GM19099 (cell line): ENCODE data around the gene PLXDC1.
A peak's percentile ranks its signal among the peaks of the same experiment; 100 is the strongest.

Experiments used
- POLR2A ChIP-seq: IDR thresholded peaks from 3 replicates; pipeline ENCODE4 v1.6.1; 2011; ENCODE audit warnings: low read depth; ENCODE audit not compliant: insufficient read length; ENCODE audit errors: extremely low read depth

PLXDC1 gene

DNA sequence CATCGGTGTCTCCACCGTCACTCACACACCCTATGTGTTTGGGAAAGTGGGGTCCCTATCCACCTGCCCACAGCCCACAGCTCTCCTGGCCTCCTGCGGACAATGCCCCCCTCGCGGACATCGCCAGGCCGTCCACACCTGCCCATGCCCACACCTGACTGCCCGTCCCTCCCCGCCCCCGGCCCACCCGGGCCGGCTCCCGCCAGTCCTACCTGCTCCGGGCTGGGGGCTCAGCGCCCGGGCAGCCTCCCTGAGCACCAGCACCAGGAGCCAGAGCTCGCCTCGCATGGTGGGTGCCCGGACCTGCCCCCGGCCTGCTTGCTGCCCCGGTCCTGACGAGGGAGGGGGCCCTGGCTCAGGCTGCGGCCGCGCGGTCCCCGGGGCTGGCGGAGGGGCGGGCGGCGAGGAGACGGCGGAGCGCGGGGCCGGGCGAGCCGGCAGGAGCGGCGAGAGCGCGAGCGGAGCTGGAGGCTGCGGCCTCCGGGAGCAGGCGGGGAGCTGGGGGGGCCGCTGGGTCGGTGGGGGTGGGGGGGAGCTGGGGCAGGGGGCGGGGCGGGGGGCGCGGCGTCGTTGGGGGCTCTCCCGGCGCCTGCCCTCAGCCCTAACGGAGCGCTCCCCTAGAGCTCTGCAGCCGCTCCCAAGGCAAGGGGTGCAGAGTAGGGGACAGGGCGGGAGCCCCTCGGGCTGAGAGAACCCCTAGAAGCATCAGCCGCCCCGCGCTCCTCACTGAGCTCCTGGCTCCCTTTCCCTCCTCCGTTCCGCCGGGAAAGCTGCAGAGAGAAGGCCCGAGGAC lies at the start of gene PLXDC1:
Gene PLXDC1, minus strand, starts transcription at position 488 of the 793 bp plus-strand sequence. Its CDS starts 200 bp downstream, at position 288.
- TF ChIP-seq POLR2A = no peak

DNA sequence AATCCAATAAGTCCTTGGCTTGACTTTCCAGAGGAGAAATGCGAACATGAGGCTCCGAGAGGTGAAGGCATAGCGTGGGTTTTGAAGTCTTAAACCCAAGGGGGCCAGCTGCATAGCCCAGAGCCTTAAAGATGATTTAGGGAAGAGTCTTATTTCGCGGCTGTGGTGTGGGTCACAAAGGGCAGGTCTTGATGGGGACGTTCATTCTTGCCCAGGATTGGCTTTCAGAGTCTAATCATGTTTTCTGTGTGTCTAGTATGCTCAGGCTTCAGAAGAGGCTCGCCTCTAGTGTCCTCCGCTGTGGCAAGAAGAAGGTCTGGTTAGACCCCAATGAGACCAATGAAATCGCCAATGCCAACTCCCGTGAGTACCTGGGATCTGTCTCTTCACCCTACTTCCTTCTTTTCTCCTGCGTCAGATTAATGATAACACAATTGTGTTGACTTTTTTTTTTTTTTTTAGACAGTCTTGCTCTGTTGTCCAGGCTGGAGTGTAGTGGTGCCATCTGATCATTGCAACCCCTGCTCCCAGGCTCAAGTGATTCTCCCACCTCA lies 49.6 kb upstream of the PLXDC1 start:
- TF ChIP-seq POLR2A = peak; percentile 22

DNA sequence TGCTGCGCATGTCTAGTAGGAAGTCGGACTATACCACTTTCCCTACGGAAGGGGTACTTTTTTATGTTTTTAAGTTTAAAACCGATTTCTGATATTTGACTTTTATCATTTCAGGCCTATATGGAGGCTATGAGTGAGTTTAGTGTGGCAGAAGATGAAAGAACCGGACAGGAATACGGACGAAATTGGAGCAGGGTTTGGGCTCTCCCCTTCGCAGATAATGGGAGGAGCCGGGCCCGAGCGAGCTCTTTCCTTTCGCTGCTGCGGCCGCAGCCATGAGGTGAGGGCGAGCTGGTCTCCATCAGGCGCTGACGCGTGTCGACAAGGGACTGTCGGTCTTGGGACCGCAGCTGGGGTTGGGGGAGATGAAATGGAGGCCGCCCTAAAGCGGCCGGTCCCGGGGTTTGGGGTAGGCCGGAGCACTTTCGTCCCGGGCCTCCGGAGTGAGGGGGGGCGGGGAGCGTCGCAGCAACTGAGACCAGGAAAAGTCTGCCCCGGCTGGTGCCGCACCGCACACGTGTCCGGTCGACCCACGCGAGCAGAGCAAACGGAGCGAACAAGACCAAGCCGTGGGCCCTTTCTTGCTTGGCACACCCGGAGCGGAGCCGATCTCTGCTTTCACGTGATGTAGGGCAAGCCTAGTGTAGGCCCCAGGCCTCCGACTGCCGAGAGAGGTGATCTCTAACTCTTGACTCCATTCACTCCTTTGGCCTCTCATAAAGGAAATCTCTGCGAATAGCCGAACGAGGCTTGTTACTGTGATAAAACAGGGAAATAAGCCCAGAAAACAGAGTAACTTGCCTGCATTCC lies 48.8 kb upstream of the PLXDC1 start, which contains the start of gene RPL19:
Gene RPL19, plus strand, starts transcription at position 214 of the 810 bp plus-strand sequence. Its CDS starts 62 bp downstream, at position 276.
- TF ChIP-seq POLR2A = peak; percentile 98

DNA sequence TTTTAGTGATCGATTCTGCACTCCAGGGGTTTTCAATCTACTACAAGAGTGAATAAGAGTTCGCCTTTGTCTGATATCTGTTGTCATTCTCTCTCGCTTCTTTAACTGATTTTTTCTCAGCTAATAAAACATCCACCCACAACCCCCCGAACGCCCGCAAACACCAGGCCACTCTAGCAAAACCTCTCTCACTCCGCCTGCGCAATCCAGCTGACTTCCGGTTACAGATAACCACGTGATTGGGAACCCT lies 48.3 kb upstream of the PLXDC1 start:
- TF ChIP-seq POLR2A = peak; percentile 68

DNA sequence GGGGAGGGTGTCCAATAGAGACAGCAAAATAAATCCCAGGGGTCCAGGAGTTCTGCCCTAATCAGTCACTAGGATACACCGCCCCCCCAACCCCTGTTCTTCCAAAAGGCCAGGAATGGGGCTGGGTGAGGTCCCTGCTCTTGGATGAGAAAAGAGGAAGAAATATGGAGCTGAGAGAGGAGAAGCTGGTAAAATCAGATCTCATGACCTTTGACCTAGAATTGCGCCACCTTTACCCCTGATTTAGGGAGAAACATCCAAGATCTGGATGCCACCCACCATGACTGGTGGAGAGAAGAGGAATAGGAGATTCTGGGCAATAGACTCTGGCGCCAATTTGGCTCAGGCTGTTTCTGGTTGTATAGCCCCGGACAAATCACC lies 46.7 kb upstream of the PLXDC1 start:
- no peak for TF ChIP-seq POLR2A

DNA sequence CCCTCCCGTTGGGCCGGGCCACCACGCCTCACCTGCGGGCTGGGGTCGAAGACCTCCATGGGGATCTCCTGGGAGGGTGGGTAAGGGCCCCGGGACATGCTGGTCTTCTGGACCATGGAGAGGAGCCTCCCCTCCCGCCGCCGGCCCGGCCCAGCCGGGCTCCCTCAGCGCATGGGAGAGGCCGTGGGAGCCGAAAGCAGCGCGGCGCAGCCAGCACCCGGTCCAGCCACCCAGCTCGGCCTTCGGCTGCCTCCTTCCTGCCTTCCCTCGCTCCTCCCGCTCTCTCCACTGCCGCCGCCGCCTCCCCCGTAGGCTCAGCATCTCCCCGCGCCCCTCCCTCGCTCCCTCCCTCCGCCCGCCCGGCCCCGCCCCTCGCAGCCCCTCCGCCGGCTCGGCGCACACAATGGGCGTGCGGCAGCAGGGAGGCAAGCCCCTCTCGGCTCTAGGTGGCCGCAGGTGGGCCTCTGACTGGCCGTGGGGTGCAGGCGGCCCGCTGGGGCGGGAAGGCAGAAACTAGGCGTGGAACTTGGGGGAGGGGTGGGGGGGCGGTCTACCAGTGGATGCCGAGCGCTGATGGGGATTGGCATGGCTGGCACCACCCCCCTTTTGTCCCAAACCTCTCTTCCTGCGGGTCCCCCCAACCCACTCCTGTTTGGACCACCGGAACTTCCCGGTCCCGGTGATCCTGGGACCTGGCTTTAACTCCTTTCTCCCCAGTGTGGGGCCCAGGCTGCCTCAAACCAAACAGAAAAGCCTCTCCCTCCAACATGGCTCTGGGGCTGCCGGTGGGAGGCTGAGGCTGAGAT lies 46.1 kb upstream of the PLXDC1 start, which contains the start of gene CACNB1:
Gene CACNB1, minus strand, starts transcription at position 290 of the 806 bp plus-strand sequence. Its CDS starts 174 bp downstream, at position 116.
- TF ChIP-seq POLR2A = peak; percentile 71

DNA sequence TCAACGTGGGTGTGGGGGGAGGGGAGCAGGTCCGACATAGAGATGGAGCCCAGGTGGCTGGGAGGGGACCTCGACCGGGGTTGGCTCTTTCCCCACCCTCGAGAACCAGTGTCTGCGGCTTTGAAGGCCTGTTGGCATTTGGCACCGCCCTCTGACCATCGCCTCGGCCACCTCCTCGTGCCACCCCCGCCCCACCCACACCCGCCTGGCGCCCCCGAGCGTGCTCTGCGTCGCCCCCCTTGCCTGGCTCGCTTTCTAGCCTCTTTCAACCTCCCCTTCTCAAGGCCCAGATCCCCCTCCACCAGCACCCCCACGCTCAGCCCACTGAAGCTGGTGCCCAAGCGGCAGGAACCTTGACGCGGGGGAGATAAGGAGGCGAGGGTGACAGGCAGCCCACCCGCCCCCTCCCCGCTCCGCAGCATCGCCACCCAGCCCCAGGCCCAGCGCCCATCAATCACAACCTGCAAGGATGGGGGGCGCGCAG lies 45.4 kb upstream of the PLXDC1 start:
- TF ChIP-seq POLR2A = no peak

DNA sequence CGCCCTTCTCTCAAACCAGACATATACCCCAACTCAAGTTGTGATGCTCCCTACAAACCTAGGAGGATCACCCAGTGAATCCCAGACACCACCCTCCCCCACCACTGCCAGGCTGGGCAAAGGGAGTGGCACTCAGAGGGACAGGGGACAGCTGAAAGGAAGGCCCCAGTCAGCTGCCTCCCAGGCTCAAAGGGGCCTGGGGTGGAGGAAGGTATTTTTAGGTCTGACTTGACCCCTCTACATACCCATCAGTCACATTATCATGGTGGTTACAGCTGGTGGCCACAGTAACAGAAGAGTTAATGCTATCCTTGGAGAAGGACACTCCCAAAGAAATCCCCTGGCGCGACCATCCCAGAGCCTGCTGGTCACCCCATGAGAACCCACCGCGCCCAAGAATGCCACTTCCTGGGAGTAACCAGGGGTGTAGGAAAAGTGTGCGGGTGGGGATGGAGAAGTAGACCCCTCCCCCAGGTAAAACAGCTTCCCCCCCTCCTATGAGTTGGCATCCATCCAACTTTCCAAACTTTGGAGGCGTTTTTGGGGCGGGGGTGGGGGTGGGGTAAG lies 44.9 kb upstream of the PLXDC1 start:
- no peak for TF ChIP-seq POLR2A

DNA sequence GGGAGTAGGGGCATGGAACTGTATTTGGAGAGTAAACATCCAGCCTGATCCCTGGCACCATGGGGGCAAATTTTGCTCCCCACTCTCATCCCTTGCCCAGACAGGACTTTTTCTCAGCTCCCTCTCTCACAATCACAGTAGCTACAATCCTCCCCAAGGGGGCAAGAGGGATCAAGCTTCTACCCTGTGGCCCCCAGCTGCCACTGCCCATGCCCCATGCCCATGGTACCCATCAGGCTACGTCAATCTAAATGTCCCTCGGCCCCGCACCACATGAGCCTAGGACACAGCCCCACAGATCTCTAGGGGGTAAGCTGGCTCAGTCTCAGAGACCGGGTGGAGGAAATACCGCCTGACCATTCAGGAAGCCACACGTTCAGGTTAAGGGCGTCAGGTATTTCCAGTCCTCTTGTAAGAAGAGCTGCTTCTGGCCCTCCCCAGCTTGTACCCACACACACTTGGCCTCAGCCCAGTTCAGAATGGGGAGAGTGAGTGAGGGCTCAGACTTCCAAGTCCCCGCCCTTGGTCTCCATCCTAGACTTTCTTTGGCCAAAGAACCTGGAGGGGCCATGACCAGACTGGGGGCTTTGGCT lies 44.2 kb upstream of the PLXDC1 start:
- no peak for TF ChIP-seq POLR2A

DNA sequence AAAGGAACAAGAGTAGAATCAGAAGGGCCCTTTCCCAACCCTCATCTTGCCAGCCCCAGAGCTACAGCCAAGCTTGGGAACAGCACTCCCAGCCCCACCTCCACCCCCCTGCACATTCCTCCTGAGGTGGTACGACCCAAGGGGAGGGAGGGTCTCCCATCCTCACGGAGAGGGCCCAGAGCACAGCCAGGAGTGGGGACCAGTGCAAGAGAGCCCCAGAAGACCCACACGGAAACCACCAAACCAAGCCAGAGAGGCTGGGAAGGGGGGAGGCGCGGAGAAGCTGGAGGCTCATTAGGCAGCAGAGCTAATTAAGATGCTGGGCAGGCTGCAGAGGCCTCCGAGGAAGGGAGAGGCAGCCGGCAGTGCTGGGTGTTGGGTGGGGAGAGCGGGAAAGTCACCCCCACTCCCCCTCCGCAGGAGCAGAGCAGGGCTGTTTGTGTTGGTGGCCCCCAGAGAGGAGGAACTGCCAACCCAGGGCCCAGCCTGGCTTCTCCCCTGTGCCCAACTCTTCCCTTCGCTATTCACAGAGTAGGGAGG lies 43.6 kb upstream of the PLXDC1 start:
- TF ChIP-seq POLR2A = no peak

DNA sequence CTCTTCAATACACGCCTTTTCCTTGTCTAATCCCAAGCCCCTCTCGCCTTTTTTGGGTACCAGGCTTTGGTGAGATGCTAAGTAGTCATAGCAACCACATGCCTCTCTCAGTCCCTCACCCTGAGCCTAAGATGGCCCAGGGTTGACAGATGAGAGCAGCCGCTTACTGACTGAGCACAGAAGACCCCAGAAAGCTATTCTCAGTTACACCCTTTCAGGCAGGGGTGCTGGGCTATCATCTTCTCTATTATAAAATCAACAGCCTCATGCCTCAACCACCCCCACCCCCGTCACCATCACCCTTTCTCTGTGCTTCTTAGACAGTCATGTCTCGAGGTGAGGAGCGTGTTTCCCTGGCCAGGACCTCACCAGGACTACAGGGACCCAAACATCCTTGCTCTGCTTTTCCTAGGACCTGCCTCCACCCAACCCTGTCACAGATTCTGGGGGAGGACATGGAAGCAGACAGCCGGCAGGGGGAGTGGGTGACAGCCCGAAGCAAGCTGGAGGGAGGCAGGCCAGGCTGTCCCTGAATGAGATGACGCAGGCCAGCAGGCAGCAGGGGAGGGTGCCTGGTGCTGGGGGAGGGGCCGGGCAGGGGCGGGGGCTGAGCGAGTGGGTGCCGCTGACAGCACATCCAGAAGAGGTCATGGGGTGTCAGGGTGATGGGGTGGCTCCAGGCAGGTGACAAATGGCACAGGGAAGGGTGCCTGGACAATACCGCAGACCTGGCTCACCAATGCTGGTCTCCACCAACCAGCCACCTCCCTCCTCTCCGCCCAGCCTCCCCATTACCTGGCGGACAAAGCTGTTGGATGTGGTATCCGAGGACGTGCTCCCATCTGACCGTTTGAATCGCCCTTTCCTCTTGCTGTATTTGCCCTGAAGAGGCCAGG lies 42.9 kb upstream of the PLXDC1 start:
- TF ChIP-seq POLR2A = no peak

DNA sequence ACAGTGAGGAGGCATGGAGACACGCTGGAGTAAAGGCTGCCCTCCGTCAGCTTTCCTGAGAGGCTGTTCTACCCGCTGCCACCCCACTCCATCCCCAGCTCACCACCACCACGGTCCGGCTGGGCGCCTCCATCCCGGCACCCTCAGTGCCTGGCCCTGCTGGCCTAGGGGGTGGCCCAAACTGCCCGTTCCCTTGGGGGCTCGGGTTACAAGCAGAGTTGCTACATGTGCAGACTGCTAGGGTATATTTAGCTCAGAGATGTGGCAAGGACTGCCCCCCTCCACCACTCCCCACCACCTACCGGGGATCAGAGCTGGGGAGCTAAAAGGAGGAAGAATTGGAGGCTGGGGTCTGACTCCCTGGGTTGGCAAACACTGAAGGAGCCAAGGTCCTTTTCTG lies 41.9 kb upstream of the PLXDC1 start:
- no peak for TF ChIP-seq POLR2A

DNA sequence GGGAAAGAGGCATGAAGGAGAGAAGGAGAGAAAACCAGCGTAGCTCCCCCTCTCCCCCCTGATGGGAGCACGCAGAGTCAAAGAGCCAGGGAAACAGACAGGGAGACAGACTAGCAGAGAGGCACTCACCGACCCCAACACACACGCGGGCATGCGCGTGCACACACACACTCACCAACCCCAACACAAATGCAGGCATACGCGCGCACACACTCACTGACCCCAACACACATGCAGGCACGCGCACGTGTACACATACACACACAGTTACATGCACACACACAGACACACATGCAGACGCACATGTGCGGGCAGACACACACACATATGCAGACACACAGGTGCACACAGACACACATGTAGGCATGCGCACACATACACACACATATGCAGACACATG lies 41.5 kb upstream of the PLXDC1 start:
- no peak for TF ChIP-seq POLR2A
